ENCODE measurements around the gene BRD9.
"Not testable (repeated sequence)": the region's sequence is repeated elsewhere in the genome, so short reads cannot be mapped to it uniquely, and the experiment has no call there.

Gene BRD9

GRCh38 chr5:922436-923280 is 30.1 kb upstream of the BRD9 start:
- no peak for DNase-seq (ENCODE audit: low spot score)

DNA sequence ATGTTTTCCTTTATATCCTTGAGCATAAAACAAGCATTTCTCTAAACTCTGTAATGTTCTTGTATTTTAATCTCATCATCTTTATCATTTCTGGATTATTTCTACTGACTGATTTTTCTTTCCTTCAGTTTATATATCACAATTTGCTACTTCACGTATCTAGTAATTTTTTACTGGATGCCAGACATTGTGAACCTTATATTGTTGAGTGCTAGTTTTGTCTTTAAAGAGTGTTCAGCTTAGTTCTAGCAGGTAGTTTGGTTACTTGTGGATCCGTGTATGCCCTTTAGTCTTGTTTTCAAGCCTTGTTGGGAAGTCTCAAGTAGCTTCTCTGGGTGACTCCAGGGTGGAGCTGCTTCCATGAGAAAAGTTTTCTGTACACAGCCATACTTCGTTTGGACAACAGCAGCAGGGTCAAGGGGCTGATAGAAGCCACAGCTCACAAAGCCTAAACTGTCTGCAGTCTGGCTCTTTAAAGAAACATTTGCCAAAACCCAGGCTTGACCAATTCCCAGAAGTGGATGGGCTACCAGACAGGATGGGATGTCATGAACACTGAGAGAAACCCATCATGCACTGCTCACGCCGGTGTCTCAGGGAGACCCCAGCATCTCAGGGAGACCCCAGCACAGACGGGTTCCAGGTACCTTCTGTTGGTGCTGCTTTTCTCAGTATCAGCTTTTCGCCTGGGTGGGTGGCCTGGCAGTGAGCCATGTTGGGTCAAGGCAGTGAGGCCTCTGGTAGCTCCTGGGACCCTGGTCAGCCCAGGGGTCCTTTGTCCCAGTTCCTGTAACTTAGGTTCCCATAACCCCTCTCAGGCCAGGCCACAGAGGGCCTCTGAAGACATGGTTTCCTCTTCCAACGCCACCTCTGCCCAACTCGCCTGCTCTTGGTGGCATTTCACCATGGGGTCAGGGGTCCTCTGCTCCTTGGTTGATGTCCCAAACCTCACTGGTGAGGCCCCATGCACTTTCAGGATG is 29.1 kb upstream of the BRD9 start:
- no peak for DNase-seq (ENCODE audit: low spot score)

GRCh38 chr5:920321-920720 is 27.7 kb upstream of the BRD9 start:
- no peak for DNase-seq (ENCODE audit: low spot score)

DNA sequence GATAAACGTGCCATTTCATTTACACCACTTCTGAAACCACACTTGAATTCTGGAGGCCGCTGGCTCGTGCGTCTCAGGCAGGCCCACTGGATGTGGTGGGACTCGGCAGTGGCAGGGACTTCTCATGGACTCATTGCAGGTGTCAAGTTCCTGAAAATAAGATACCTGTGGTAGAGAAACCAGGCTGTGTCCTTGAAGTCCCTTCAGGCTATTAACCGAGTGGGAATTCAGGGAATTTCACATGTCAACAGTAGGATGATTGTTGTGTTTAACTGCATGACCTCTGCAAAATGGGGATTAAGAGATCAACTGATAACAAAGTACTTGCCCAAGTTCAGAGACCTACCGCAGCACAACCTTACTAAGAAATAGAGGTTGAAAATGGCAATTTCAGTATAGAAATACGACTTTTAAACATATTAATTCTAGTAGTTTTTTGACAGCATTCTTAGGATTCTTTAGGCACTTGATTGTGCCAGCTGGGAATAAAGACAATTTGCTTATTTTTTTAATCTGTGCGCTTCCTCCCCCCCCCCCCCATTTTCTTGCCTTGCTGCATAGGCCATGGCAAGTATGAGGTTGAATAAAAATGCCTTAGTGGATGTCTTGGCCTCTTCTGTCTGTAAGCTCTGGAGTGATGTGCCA is 26.9 kb upstream of the BRD9 start:
- no peak for DNase-seq (ENCODE audit: low spot score)

- DNase-seq (ENCODE audit: low spot score) = not testable (repeated sequence)
Measured at GRCh38 chr5:918717-919116, 26.1 kb upstream of the BRD9 start.

DNA sequence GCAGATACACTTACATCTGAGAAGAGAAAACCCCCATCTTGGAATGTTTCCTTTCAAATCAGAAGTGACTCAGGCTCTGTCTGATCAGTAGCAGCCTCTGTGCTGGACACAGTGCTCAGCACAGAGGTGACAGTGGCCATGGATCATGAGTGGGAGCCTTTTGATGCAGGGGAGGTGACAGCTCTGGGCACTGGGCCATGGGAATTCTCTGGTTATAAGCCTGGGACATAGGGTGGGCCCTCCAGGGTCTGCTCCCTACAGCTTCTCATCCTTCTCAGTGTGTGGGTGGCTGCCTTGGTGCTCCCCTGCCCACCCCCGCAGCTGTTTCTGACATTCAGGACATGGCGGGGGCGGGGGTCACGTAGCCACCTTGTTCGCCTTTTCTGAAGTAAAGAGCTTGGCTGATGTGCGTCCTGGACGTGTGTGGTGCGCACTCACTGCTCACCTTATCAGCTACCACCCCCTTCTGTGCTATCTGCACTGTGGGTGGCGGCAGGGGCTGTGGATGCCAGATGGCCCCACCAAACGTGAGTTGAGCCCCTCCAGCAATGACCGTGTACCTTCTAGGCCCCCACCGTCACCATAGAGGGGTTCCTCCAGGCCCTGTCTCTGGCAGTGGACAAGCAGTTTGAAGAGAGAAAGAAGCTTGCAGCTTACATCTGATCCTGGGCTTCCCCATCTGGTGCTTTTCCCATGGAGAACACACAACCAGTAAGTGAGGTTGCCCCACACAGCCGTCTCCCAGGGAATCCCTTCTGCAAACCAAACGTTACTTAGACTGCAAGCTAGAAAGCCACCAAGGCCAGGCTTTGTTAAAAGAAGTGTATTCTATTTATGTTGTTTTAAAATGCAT is 24.1 kb upstream of the BRD9 start:
- no peak for DNase-seq (ENCODE audit: low spot score)

- no peak for DNase-seq (ENCODE audit: low spot score)
Measured at GRCh38 chr5:915946-916345, 23.3 kb upstream of the BRD9 start.

DNA sequence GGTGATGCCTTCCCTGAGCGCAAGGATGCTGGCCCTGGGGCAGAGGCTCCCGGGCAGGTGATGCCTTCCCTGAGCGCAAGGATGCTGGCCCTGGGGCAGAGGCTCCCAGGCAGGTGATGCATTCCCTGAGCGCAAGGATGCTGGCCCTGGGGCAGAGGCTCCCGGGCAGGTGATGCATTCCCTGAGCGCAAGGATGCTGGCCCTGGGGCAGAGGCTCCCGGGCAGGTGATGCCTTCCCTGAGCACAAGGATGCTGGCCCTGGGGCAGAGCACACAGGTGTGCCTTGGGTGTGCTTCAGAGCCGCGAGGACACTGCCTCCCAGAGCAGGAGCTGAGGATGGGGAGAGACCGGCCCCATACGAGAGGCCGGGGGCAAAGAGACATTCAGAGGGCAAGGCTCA is 22.7 kb upstream of the BRD9 start:
- DNase-seq (ENCODE audit: low spot score) = not testable (repeated sequence)

GRCh38 chr5:914612-915011 is 22.0 kb upstream of the BRD9 start:
- DNase-seq (ENCODE audit: low spot score) = no peak

DNA sequence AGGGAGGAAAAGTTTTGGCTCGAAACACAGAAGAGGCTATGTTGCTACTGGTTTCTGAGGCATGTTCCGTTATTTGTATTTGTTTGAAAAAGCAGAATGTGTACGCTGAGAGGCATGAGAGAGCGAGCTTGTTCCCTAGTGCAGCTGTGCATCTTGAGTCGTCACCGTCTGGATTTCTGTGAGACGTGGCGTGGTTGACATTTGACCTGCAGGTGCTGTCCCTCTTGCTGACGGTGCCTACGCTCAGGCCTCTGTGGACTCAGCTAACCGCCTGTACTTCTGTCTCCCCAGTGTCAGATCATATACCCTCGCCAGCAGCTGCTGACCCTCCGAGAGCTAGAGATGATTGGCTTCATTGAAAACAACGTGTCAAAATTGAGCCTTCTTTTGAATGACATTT is 21.6 kb upstream of the BRD9 start:
- DNase-seq (ENCODE audit: low spot score) = no peak

- DNase-seq (ENCODE audit: low spot score) = no peak
Measured at GRCh38 chr5:912280-913091, 19.9 kb upstream of the BRD9 start.

- no peak for DNase-seq (ENCODE audit: low spot score)
Measured at GRCh38 chr5:911601-912000, 19.0 kb upstream of the BRD9 start.

DNA sequence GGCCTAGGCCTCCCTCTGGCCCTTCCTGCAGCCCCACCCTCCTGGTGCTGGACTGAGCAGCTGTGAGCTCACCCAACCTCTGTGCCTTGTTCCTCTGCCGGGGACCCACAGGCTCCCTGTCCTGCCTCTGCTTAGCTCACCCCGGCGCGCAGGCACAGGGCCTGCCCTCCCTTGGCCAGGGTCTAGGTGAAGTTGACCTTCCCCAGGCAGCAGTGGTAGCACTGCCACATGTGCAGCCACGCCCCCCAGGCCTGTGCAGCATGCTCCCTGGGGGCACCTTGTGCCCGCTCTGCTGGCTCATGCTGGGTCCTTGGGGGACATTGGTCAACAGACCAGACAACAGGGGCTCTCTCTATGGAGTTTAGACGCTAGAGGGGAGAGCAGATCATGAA is 18.2 kb upstream of the BRD9 start:
- no peak for DNase-seq (ENCODE audit: low spot score)

DNA sequence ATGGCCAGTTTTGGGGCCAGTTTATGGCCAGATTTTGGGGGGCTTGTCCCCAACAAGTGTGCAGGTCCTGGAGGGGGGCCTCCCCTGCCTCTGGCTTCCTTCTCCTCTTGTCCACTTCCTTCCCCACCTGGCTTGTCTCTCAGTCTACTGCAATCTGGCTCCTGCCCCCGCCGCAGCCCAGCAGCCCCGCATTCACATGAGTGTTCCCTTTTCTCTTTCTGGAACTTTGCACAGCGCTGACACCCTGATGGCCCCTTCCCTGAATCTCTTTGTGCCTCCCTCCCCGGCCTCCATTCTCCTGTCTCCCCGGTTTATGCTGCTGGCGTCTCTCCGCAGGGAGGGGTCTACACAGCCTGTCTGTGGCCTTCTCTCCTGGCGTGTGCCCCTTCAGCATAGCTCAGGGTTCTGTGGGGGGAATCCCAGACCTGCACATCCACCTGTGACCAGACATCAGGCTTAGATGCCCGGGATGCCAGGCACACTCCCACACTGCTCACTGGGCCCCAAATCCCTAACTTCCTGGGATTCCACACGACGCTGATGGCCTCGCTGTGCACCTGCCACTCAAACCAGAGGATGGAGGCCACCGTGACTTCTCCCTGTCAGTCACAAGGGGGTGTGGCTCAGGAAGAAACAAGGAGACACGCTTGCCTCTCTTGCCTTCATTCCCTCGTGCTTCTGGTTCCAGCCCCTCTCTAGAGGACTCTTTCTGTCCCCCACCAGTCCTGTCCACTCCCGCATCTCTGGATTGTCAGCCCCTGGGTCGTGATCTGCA is 17.6 kb upstream of the BRD9 start:
- DNase-seq (ENCODE audit: low spot score) = no peak

- DNase-seq (ENCODE audit: low spot score) = no peak
Measured at GRCh38 chr5:909086-909485, 16.5 kb upstream of the BRD9 start.

DNA sequence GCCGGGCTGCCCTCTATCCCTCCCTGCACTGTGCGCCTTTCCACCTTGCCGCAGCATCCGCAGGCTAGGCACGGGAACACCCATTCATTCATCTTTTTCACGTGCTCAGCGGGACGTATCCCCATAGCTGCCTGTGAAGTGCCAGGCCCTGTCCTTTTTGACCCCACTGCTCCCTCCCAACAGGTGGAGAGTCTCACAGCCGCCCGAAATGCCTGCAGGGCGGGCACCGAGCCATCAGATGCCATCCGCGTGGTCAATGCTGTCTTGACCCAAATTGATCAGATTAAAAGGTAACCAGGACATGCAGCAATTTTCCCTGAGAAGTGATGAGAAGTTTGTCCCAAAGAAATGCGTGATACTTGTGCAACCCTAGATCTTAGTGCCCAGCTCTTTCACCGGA is 15.6 kb upstream of the BRD9 start:
- DNase-seq (ENCODE audit: low spot score) = no peak

DNA sequence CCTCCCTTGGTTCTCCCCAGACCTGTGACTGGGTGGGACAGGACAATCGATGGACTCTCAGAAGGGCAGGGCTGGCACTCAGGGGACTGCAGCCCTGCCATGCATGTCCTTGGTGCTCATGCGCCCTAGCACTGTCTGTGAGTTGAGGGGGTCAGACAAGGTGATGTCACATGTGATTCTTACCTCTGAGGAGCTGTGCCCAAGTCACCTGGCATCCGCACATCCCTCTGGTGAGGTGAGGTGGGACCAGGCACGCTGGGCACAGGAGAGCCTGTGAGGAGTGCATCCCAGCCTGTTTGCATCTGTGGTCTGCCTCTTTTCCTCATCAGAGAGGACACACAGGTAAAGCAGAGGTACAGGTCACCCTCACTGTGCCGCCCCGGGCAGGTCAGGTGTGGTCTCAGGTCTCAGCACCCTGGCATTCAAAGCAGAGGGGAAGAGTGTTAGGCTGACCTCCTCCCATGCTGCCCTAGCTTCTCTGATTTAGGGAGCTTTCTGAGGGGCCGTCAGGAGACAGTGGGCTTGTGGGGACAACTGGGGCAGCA is 14.8 kb upstream of the BRD9 start:
- DNase-seq (ENCODE audit: low spot score) = no peak

DNA sequence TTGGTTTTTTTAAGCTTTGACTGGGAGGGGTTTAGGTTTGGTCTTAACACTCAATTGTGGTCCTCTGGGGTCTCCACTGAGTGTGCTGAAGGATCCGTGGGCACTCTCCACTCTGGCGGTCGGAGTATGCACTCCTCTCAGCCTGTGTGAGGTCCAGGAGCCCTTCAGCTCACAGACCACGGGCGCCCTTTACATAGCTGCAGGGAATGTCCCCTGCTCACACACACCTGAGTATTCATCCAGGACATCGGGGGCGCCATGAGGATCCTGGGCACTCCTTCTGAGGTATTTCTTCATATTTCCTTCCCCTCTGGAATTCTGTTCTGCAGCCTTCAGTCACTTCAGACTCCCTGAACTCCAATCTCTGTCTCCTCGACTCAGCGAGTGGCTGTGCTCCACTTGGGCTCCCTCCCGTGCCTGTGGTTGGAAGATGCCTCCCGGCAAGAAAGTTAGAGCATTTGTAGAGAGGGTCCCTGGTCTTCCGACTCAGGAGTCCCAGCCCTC is 12.6 kb upstream of the BRD9 start:
- DNase-seq (ENCODE audit: low spot score) = no peak

DNA sequence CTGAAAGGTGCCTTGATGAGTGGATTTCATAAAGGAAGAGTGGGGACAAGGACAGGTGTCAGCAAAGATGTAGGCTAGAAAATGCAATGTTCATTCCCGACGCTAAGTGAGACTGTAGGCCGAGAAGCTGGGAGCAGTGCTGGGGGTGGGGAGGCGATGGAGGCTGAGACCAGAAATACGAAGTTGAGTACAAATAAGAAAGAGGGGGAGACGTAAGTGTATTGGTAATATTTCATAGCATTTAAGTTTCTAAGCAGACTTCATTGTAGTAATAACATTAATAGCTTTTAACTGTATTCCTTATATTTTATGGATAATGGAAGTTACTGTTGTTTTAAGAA is 11.1 kb upstream of the BRD9 start:
- no peak for DNase-seq (ENCODE audit: low spot score)

Measured in globus pallidus (tissue), 1 donor.